NCI-H2171 (cell line): Measurements from ENCODE around the gene FNDC3B.

Experiments used
- DNase-seq: peaks from one replicate; lab custom pipeline; 2025; lab: John Stamatoyannopoulos, UW

The FNDC3B gene

DNA sequence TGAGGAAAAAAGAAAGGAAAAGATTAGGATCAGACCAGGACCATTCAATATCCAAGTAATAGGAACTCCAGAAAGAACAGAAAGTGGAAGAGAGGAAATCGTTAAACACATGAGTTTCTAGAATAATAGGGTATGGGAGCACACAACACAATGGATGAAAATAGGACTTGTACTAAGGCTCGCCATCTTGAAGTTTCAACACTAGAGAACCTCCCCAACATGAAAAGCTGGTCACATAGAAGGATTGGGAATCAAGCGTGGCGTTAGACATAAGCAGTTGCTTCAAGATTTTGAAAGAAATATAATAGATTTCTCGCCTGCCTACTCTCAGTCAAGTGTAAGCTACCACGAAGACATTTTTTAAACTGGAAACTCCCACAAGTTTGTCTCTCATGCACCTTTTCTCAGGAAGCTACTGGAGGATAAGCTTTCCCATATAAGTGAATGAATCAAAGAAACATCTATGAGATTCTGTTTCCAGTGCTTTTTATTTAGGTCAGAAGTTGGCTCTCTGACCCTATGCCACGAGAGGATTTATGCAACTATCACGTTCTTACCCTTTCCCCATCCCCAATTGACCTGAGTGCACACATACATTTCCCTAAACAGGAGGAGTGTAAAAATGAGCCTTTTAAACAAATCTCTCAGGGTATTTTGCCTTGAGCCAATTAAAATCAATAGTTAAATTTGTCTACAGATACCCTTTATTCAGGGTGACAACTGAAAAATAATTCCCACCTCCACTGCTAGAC is 363.7 kb downstream of the FNDC3B start:
- DNase-seq = no peak

DNA sequence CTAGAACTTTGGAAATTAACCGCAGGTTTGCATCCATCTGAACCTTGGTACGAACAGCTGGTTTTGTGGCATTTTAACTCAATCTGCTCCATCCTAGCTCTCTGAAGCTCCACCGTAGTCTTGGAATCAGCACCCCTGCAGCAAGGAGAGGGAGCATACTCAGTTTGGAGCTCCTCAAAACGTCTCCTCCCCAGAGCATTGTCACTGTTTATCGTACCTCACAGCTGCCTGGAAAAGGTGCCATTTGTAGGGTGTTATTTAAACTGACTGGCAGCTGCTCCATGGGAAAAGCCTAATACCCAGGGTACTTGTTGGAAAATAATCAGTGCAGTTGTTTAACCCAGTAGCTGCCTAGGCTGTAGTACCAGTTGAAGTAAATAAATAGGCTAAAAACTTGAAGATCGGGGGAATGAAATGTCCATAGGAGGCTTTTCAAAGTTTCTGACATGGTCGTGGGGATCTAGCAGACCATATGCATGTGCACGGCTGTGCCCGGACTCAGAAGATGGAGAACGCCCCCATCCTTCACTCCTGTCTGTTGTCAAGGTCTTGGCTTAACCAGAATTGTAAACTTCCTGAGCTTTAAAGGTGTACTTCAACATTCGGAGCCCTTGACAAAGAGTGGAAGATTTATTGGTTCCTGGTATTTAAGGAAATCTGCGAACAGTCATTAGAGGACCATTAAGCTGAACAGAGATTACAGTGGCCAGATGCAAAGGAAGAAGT is 365.0 kb downstream of the FNDC3B start:
- DNase-seq = no peak

DNA sequence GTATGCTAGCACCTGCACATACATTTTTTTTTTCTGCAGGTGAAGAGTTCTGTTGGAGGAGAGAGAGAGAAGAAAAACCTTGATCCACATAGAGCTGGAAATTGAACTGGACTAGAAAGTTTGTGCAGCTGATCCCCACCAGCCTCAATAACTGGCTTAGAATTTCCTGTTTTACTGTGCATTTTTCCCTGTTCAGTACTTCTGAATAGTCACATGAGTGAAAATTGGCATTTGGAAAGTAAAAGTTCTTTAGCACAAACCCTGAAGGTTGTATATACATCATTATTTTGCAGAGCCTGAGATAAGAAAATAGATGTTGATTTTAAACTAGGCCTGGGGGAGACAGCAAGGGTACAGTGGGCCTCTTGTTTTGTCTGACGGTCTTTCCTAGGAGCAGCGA is 366.5 kb downstream of the FNDC3B start:
- no peak for DNase-seq

- DNase-seq = no peak
Measured at GRCh38 chr3:172407872-172408271, 368.5 kb downstream of the FNDC3B start.

DNA sequence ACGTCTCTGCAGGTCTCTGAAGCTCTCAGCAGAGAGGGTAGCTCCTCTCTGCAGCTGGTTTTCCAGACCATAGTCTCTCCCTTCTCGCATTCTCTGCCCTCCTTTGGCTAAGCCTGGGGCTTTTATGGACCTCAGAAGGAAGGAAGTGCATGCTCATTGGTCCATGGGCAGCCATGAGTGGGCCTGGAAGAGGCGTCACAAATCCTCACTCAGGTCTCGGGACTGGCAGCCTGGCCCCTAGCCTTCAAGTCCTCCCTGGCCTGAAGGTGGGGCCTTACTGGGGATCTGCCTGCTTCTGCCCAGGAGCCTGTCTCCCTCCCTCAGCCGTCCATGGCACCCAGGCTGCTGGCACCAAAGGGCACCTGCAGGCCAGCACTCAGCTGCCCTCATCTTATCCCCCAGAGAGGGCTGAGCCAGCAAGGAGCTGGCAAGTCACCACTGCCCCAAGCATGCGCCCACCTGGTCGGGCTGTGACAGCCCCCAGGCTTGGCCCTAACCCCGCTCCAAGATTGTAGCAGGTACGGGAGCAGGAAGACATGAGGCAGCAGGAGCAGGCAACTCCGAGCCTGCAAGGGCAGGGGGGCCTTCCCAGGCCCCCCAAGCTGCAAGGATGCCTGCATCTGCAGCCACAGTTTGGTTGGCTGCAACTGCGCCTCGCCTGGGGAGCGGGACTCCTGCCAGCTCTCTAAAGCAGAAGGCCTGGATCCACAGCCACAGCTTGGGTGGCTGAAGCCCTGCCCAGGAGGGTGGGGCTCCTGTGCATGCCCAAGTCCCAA is 371.5 kb downstream of the FNDC3B start:
- no peak for DNase-seq

GRCh38 chr3:172411478-172411947 is 372.1 kb downstream of the FNDC3B start:
- DNase-seq = no peak

GRCh38 chr3:172415323-172415722 is 375.9 kb downstream of the FNDC3B start:
- DNase-seq = no peak

DNA sequence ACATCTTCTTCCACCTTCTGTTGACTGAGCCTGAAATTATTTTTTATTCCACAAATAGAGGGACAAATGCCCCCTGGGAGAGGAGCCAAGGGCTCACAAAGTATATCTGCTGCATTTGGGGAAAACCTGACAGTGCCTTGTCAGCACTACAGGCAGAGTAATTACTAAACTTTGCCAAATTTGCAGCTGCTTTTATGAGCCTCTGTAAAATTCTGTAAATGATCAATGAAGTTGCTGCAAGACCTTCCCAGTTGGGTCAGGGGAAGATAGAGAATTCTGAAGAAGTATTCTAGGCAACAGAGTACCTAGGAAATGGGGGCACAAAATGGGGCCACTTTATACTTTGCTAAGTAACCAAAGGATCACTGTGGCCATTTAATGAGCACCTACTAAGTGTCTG is 398.3 kb downstream of the FNDC3B start:
- no peak for DNase-seq

GRCh38 chr3:172438186-172438585 is 398.8 kb downstream of the FNDC3B start:
- DNase-seq = no peak

- no peak for DNase-seq
Measured at GRCh38 chr3:172441581-172441980, 402.2 kb downstream of the FNDC3B start.

- no peak for DNase-seq
Measured at GRCh38 chr3:172442606-172443005, 403.2 kb downstream of the FNDC3B start.

GRCh38 chr3:172444821-172445220 is 405.4 kb downstream of the FNDC3B start:
- no peak for DNase-seq

- DNase-seq = no peak
Measured at GRCh38 chr3:172446198-172446597, 406.8 kb downstream of the FNDC3B start.

DNA sequence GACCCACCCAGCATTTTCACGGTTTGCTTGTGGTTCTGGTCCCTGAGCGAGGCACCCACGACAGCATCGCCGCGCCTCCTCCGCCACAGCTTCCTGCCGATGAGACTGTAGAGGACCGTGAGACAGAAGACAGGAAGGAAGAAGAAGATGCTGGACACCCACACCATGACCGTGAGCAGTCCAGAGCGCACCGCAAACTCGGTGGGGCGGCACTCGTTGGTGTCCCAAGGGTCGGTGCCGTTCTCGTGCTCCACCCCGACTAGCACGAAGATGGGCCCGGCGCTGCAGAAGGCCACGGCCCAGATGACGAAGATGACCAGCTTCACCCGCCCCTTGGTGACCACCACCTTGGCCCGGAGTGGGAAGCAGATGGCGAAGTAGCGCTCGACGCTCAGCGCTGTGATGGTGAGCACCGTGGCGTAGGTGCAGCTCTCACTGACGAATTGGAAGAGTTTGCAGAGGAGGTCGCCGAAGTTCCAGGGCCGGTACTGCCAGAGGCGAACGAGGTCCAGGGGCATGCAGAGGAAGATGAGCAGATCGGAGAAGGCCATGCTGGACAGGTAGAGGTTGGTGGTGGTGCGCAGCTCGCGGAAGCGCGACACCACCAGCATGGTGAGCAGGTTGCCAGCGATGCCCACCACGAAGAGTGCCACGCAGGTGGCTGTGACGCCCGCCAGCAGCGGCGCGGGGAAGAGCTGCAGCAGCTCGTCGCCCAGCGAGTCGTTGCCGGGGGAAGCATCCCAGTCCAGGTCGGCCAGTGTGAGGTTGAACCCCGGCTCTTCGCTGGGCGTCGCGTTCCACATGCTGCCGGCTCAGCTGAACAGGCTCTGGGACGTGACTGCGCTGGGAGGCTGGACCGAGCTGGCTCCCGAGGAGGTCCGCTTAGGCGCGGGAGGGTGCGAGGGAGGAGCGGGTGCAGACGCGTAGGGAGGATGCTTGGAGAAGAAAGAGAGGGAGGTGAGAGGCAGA is 408.5 kb downstream of the FNDC3B start, which contains the start of gene GHSR:
GHSR (minus strand) TSS at position 846 of the 969 bp plus-strand sequence; CDS start at position 803, 43 bp downstream.
- no peak for DNase-seq

GRCh38 chr3:172448661-172449465 is 409.5 kb downstream of the FNDC3B start:
- DNase-seq = no peak

GRCh38 chr3:172449466-172450149 is 410.2 kb downstream of the FNDC3B start:
- no peak for DNase-seq
